ENCODE results near the gene PACSIN2.

Gene PACSIN2

DNA sequence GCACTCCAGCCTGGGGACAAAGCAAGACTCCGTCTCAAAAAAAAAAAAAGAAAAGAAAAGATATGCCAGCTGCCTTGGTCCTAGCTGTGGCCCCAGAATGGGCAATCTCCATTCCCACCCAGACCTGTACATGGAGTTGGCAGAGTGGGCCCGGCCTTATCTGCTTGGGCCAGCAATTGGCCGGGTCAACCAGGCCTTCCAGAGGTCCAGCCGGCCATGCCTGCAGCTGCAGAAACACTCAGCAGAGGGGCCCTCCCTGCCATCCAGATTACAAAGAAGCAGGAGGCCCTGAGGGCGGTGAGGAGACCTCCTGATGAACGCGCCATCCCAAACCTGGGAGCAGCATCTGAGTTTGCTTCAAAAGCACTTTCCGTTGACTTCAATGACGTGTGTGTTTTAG lies 131.0 kb downstream of the PACSIN2 start:
- DNase-seq (ENCODE audit: low read depth): no peak
- no peak overlapping the region for H3K4me3 ChIP-seq (ENCODE audit: low read depth, low read length)
- TF ChIP-seq CTCF (IDR thresholded peaks at IDR 0.05; ENCODE audit: insufficient read depth, low read depth, low read length, missing control alignments): no peak

DNA sequence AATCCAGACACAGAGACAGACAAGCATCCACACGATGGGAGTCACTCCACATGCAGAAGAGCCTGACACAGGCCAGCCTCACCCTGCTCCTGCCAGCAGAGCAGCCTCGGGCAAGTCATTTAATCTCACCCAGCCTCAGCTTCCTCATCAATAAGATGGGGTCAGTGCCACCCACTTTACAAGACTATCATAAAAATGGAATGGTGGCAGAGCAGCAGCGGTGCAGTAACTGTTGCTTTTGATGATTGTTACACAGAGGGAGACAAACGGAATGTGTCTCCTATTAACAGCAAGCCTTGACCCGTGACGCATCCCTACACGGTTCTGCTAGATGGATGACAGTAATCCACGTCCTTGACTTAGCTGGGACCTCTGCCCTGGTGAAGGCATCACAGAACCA lies 131.8 kb downstream of the PACSIN2 start:
- TF ChIP-seq CTCF (IDR thresholded peaks at IDR 0.05; ENCODE audit: insufficient read depth, low read depth, low read length, missing control alignments): no peak
- no peak for DNase-seq (ENCODE audit: low read depth)
- no peak overlapping the region for H3K4me3 ChIP-seq (ENCODE audit: low read depth, low read length)

- no peak overlapping the region for H3K4me3 ChIP-seq (ENCODE audit: low read depth, low read length)
- TF ChIP-seq CTCF (IDR thresholded peaks at IDR 0.05; ENCODE audit: insufficient read depth, low read depth, low read length, missing control alignments): no peak
- no peak for DNase-seq (ENCODE audit: low read depth)
Measured at GRCh38 chr22:42881982-42882656, 132.8 kb downstream of the PACSIN2 start.

GRCh38 chr22:42881298-42881697 lies 133.7 kb downstream of the PACSIN2 start:
- no peak for TF ChIP-seq CTCF (IDR thresholded peaks at IDR 0.05; ENCODE audit: insufficient read depth, low read depth, low read length, missing control alignments)
- DNase-seq (ENCODE audit: low read depth): no peak
- H3K4me3 ChIP-seq (ENCODE audit: low read depth, low read length): no peak overlapping the region

GRCh38 chr22:42880815-42881214 lies 134.1 kb downstream of the PACSIN2 start:
- no peak overlapping the region for H3K4me3 ChIP-seq (ENCODE audit: low read depth, low read length)
- TF ChIP-seq CTCF (IDR thresholded peaks at IDR 0.05; ENCODE audit: insufficient read depth, low read depth, low read length, missing control alignments): peak; percentile 0
- no peak for DNase-seq (ENCODE audit: low read depth)

GRCh38 chr22:42879371-42880021 lies 135.5 kb downstream of the PACSIN2 start:
- no peak overlapping the region for H3K4me3 ChIP-seq (ENCODE audit: low read depth, low read length)
- TF ChIP-seq CTCF (IDR thresholded peaks at IDR 0.05; ENCODE audit: insufficient read depth, low read depth, low read length, missing control alignments): no peak
- DNase-seq (ENCODE audit: low read depth): no peak
